GM23248 (cell line): ENCODE data around the gene VPS25.

ENCODE experiments used
- EZH2 ChIP-seq: fragments of 200-600 bp; sonication (generic); IDR thresholded peaks from 2 replicates; pipeline ENCODE4 v1.6.1; 2018; ENCODE audit warnings: antibody characterized with exemption, mild to moderate bottlenecking; ENCODE audit not compliant: insufficient read depth, poor library complexity, severe bottlenecking
- EZH2phosphoT487 ChIP-seq: fragments of 200-600 bp; sonication (generic); IDR thresholded peaks from 2 replicates; pipeline ENCODE4 v1.6.1; 2018; ENCODE audit warnings: antibody characterized with exemption, moderate library complexity, mild to moderate bottlenecking, low read depth; ENCODE audit not compliant: insufficient read depth

GRCh38 chr17:42818379-42818778, 45.1 kb downstream of the VPS25 start:
- no peak for TF ChIP-seq EZH2
- no peak for TF ChIP-seq EZH2phosphoT487
